ENCODE results near the gene PWWP2B. TPM values are rescaled to one million over a fixed set of nuclear protein-coding genes. Genes with fewer than 3 reads are reported as not detected.

The PWWP2B gene
- total and polyA plus RNA-seq, 2 of the 4 experiments (the other 2 are of a cell fraction), result 1.7 to 2.2 TPM

GRCh38 chr10:132366499-132366898 is 30.5 kb upstream of the PWWP2B start:
- Histone ChIP-seq H2BK120ac (ENCODE audit: low read depth, low read length) (no peak overlapping the region), H2BK15ac (ENCODE audit: low read depth, low read length) (no peak overlapping the region), H2AFZ (replicated peaks; ENCODE audit: low read length, poor library complexity) (no peak overlapping the region), H4K8ac (ENCODE audit: low read depth in 2 of 2, low read length in 2 of 2) (no peak overlapping the region), H3K4me1 (ENCODE audit: control insufficient read depth, insufficient read depth, low read length) (no peaks in the 10 kb centered on the region), H2AK9ac (replicated peaks; ENCODE audit: low read depth, low read length, poor library complexity) (no peak overlapping the region), H3K4me2 (ENCODE audit: low read depth, low read length) (no peak overlapping the region), H3K9me1 (ENCODE audit: insufficient read depth, low read length) (0 out of 2 replicates have a peak, but pooled peaks cover 5% of the 10 kb centered on the region), H4K91ac (ENCODE audit: insufficient read depth, low read depth, low read length) (no peak overlapping the region), H2BK20ac (ENCODE audit: low read depth, low read length) (no peak overlapping the region), H3K4ac (ENCODE audit: low read depth, low read length) (no peak overlapping the region), H3K36me3 (ENCODE audit: control insufficient read depth, insufficient read depth, low read length) (peaks cover 9% of the 10 kb centered on the region; the same call in 1 of the 2 replicates), H2AK5ac (ENCODE audit: low read depth, low read length) (no peak overlapping the region), H3K9me3 (ENCODE audit: control insufficient read depth, insufficient read depth, low read length) (no peaks in the 10 kb centered on the region), H3K27ac (ENCODE audit: insufficient read depth, low read length) (no peak overlapping the region), H3K23ac (ENCODE audit: low read depth, low read length) (no peak overlapping the region), H3K18ac (ENCODE audit: low read depth, low read length) (no peak overlapping the region), H4K5ac (ENCODE audit: low read depth, low read length) (no peak overlapping the region), H3K27me3 (ENCODE audit: control insufficient read depth, insufficient read depth, low read length) (no peaks in the 10 kb centered on the region), H4K20me1 (ENCODE audit: insufficient read depth, low read length) (no peaks in the 10 kb centered on the region), H3K14ac (replicated peaks; ENCODE audit: low read depth, low read length) (no peak overlapping the region), H3K56ac (ENCODE audit: extremely low read depth, insufficient read depth, low read length) (no peak overlapping the region), H3K4me3 (ENCODE audit: insufficient read depth, low read depth, low read length) (no peak overlapping the region), H3K9ac (ENCODE audit: low read depth, low read length) (no peak overlapping the region), H3K79me1 (ENCODE audit: low read depth in 1 of 2, low read length in 2 of 2) (no peaks in the 10 kb centered on the region), H2BK5ac (ENCODE audit: low read depth, low read length, poor library complexity, severe bottlenecking) (no peak overlapping the region)
- ChIA-PET CTCF (no interaction called here), POLR2A (ENCODE audit: unreplicated experiment) (no interaction called here)
- WGBS, 2 experiments (ENCODE audit: extremely low coverage in 2 of 2, insufficient read length in 1 of 2), result 67% methylated on average over 1 of the region's 9 CpGs; no CpG with 5 or more reads in 1 of the 2 experiments
- in situ Hi-C loops (cut with MboI; ENCODE audit: low sequenced_read_pairs) (no loop called here), dilution Hi-C loops (cut with HindIII; ENCODE audit: low sequenced_read_pairs, unreplicated experiment) (no loop called here), intact Hi-C loops (cut with micrococcal nuclease) (no loop called here)
- no peak for ATAC-seq (ENCODE audit: low read depth)
- no peak for TF ChIP-seq BHLHE40 (IDR thresholded peaks at IDR 0.05; ENCODE audit: low read depth, low read length)
- no TSS peak for BruUV-seq (replicated peaks)
- no peak for DNase-seq

All from IMR-90 (cell line).